ENCODE data around the gene MLXIPL.
"Not testable (repeated sequence)": the region's sequence is repeated elsewhere in the genome, so short reads cannot be mapped to it uniquely, and the experiment has no call there.

The MLXIPL gene

GRCh38 chr7:73621168-73622063 is 2.9 kb downstream of the MLXIPL start:
- no peak overlapping the region for H4K5ac ChIP-seq (ENCODE audit: low read length)

DNA sequence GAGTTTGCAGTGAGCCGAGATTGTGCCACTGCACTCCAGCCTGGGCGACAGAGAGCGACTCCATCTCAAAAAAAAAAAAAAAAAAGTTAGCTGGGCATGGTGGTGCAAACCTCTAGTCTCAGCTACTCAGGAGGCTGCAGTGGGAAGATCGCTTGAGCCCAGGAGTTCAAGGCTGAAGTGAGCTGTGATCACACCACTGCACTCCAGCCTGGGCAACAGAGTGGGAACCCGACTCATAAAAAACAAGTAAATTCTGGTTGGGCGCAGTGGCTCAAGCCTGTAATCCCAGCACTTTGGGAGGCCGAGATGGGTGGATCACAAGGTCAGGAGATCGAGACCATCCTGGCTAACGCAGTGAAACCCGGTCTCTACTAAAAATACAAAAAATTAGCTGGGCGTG is 4.9 kb downstream of the MLXIPL start:
- not testable (repeated sequence) for DNase-seq
- WGBS (ENCODE audit: extremely low coverage, insufficient coverage, low lambda C conversion rate) = no CpG with 5 or more reads among the region's 11 CpGs

More at GRCh38 chr7:73621168-73622063, 2.9 kb downstream of the MLXIPL start:
- H3K9ac ChIP-seq (ENCODE audit: low read length) = no peak overlapping the region
- H3K36me3 ChIP-seq (ENCODE audit: control insufficient read depth, insufficient read depth, low read length) = no peaks in the 10 kb centered on the region
- no peak overlapping the region for H3K56ac ChIP-seq (ENCODE audit: low read length)
- no peaks in the 10 kb centered on the region for H3K27me3 ChIP-seq (ENCODE audit: insufficient read depth, low read length, poor library complexity)
- H3K27ac ChIP-seq (ENCODE audit: low read depth, low read length) = no peak overlapping the region
- no peaks in the 10 kb centered on the region for H3K79me2 ChIP-seq (ENCODE audit: control insufficient read depth, insufficient read depth, low read length)
- H2BK5ac ChIP-seq (ENCODE audit: low read length) = no peak overlapping the region
- no peak overlapping the region for H3K18ac ChIP-seq (ENCODE audit: low read length)
- peak; percentile 51 for DNase-seq
- 100% methylated on average over 1 of the region's 7 CpGs for WGBS (ENCODE audit: extremely low coverage, insufficient coverage, low lambda C conversion rate)
- H2AK5ac ChIP-seq (ENCODE audit: low read length) = no peak overlapping the region
- no peak overlapping the region for H3K4me2 ChIP-seq (ENCODE audit: low read length)
- H3K4me1 ChIP-seq (ENCODE audit: control insufficient read depth, low read depth, low read length) = peaks cover 2% of the 10 kb centered on the region
- H3K23ac ChIP-seq (ENCODE audit: low read length) = no peak overlapping the region
- no peak overlapping the region for H2BK15ac ChIP-seq (replicated peaks; ENCODE audit: low read depth)
- no peak overlapping the region for H2BK120ac ChIP-seq (ENCODE audit: low read depth, low read length)
- H3K79me1 ChIP-seq (ENCODE audit: low read length) = no peaks in the 10 kb centered on the region
- H4K8ac ChIP-seq (ENCODE audit: low read depth, low read length) = no peak overlapping the region
- H3K4me3 ChIP-seq (ENCODE audit: low read length) = no peak overlapping the region
- no peak overlapping the region for H3K4ac ChIP-seq (ENCODE audit: low read depth, low read length)

DNA sequence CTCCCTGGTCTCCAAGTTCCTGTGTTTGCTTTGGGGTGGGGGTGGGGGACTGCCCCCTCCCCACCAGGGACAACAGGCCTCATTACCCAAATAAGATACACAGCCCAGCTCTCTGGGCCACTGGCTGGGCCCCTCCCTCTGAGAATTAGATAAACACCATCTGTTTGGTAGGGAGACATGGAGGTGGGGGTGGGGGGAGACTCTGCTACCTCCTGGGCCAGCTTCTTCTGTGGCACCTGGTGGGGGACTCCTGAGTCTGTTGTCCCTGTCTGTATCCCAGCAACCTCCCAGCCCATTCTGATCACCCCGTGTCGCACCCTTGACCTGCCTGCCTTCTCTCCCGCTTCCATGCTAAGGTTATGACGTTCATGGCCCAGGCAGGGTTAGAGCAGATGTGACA is 5.8 kb downstream of the MLXIPL start:
- no peak overlapping the region for H2BK15ac ChIP-seq (replicated peaks; ENCODE audit: low read depth)
- no peak overlapping the region for H2AK5ac ChIP-seq (ENCODE audit: low read length)
- H3K4ac ChIP-seq (ENCODE audit: low read depth, low read length) = no peak overlapping the region
- H2BK120ac ChIP-seq (ENCODE audit: low read depth, low read length) = no peak overlapping the region
- H3K27me3 ChIP-seq (ENCODE audit: insufficient read depth, low read length, poor library complexity) = no peaks in the 10 kb centered on the region
- H3K23ac ChIP-seq (ENCODE audit: low read length) = no peak overlapping the region
- no peaks in the 10 kb centered on the region for H3K79me1 ChIP-seq (ENCODE audit: low read length)
- H4K8ac ChIP-seq (ENCODE audit: low read depth, low read length) = no peak overlapping the region
- no peak overlapping the region for H3K27ac ChIP-seq (ENCODE audit: low read depth, low read length)
- peak; percentile 51 for DNase-seq
- peaks cover 2% of the 10 kb centered on the region for H3K4me1 ChIP-seq (ENCODE audit: control insufficient read depth, low read depth, low read length)
- H4K5ac ChIP-seq (ENCODE audit: low read length) = no peak overlapping the region
- no peaks in the 10 kb centered on the region for H3K79me2 ChIP-seq (ENCODE audit: control insufficient read depth, insufficient read depth, low read length)
- H3K9ac ChIP-seq (ENCODE audit: low read length) = no peak overlapping the region
- WGBS (ENCODE audit: extremely low coverage, insufficient coverage, low lambda C conversion rate) = no CpG with 5 or more reads among the region's 4 CpGs
- H3K56ac ChIP-seq (ENCODE audit: low read length) = no peak overlapping the region
- H3K18ac ChIP-seq (ENCODE audit: low read length) = no peak overlapping the region
- H3K4me3 ChIP-seq (ENCODE audit: low read length) = no peak overlapping the region
- H3K36me3 ChIP-seq (ENCODE audit: control insufficient read depth, insufficient read depth, low read length) = no peaks in the 10 kb centered on the region
- H3K4me2 ChIP-seq (ENCODE audit: low read length) = no peak overlapping the region
- H2BK5ac ChIP-seq (ENCODE audit: low read length) = no peak overlapping the region

More for the DNA sequence above, 4.9 kb downstream of the MLXIPL start:
- H4K5ac ChIP-seq (ENCODE audit: low read length); H3K36me3 ChIP-seq (ENCODE audit: control insufficient read depth, insufficient read depth, low read length); H2BK15ac ChIP-seq (replicated peaks; ENCODE audit: low read depth); H3K9ac ChIP-seq (ENCODE audit: low read length); H3K4me2 ChIP-seq (ENCODE audit: low read length); H3K79me2 ChIP-seq (ENCODE audit: control insufficient read depth, insufficient read depth, low read length); H2BK5ac ChIP-seq (ENCODE audit: low read length); H3K18ac ChIP-seq (ENCODE audit: low read length); H2AK5ac ChIP-seq (ENCODE audit: low read length); H3K79me1 ChIP-seq (ENCODE audit: low read length); H4K8ac ChIP-seq (ENCODE audit: low read depth, low read length); H3K27ac ChIP-seq (ENCODE audit: low read depth, low read length); H3K27me3 ChIP-seq (ENCODE audit: insufficient read depth, low read length, poor library complexity); H3K4ac ChIP-seq (ENCODE audit: low read depth, low read length); H3K4me1 ChIP-seq (ENCODE audit: control insufficient read depth, low read depth, low read length); H3K56ac ChIP-seq (ENCODE audit: low read length); H3K23ac ChIP-seq (ENCODE audit: low read length); H3K4me3 ChIP-seq (ENCODE audit: low read length); H2BK120ac ChIP-seq (ENCODE audit: low read depth, low read length): not testable (repeated sequence)

DNA sequence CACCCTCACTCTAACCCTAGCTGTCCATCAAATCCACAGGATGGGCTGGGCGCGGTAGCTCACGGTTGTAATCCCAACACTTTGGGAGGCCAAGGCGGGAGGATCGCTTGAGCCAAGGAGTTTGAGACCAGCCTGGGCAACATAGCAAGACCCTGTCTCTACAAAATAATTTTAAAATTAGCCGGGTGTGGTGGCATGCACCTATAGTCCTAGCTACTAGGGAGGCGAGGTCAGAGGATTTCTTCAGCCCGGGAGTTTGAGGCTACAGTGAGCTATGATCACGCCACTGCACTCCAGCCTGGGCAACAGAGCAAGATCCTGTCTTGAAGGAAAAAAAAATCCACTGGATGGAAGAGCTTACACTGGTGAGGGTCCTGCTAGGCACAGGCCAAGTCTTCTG is 6.8 kb downstream of the MLXIPL start:
- WGBS (ENCODE audit: extremely low coverage, insufficient coverage, low lambda C conversion rate) = no CpG with 5 or more reads among the region's 9 CpGs
- H4K8ac ChIP-seq (ENCODE audit: low read depth, low read length); H2AK5ac ChIP-seq (ENCODE audit: low read length): not testable (repeated sequence)

GRCh38 chr7:73615886-73616285 is 8.4 kb downstream of the MLXIPL start:
- H3K36me3 ChIP-seq (ENCODE audit: control insufficient read depth, insufficient read depth, low read length) = no peaks in the 10 kb centered on the region
- no peak overlapping the region for H4K5ac ChIP-seq (ENCODE audit: low read length)
- H3K9ac ChIP-seq (ENCODE audit: low read length) = no peak overlapping the region
- no peak overlapping the region for H2BK120ac ChIP-seq (ENCODE audit: low read depth, low read length)
- no peak overlapping the region for H4K8ac ChIP-seq (ENCODE audit: low read depth, low read length)
- peak; percentile 54 for DNase-seq
- no CpG with 5 or more reads among the region's 4 CpGs for WGBS (ENCODE audit: extremely low coverage, insufficient coverage, low lambda C conversion rate)
- no peak overlapping the region for H3K23ac ChIP-seq (ENCODE audit: low read length)
- H2BK15ac ChIP-seq (replicated peaks; ENCODE audit: low read depth) = no peak overlapping the region
- H2BK5ac ChIP-seq (ENCODE audit: low read length) = no peak overlapping the region
- H3K79me1 ChIP-seq (ENCODE audit: low read length) = no peaks in the 10 kb centered on the region
- no peak overlapping the region for H3K18ac ChIP-seq (ENCODE audit: low read length)
- H2AK5ac ChIP-seq (ENCODE audit: low read length) = no peak overlapping the region
- H3K4me1 ChIP-seq (ENCODE audit: control insufficient read depth, low read depth, low read length) = no peaks in the 10 kb centered on the region
- H3K79me2 ChIP-seq (ENCODE audit: control insufficient read depth, insufficient read depth, low read length) = no peaks in the 10 kb centered on the region
- H3K27me3 ChIP-seq (ENCODE audit: insufficient read depth, low read length, poor library complexity) = no peaks in the 10 kb centered on the region
- H3K4me3 ChIP-seq (ENCODE audit: low read length) = no peak overlapping the region
- no peak overlapping the region for H3K27ac ChIP-seq (ENCODE audit: low read depth, low read length)
- H3K56ac ChIP-seq (ENCODE audit: low read length) = no peak overlapping the region
- H3K4ac ChIP-seq (ENCODE audit: low read depth, low read length) = no peak overlapping the region
- H3K4me2 ChIP-seq (ENCODE audit: low read length) = no peak overlapping the region

More for the DNA sequence above, 6.8 kb downstream of the MLXIPL start:
- H3K79me2 ChIP-seq (ENCODE audit: control insufficient read depth, insufficient read depth, low read length); H3K18ac ChIP-seq (ENCODE audit: low read length); DNase-seq; H2BK120ac ChIP-seq (ENCODE audit: low read depth, low read length); H3K4me2 ChIP-seq (ENCODE audit: low read length); H3K27me3 ChIP-seq (ENCODE audit: insufficient read depth, low read length, poor library complexity); H3K56ac ChIP-seq (ENCODE audit: low read length); H3K4ac ChIP-seq (ENCODE audit: low read depth, low read length); H2BK5ac ChIP-seq (ENCODE audit: low read length); H4K5ac ChIP-seq (ENCODE audit: low read length); H3K27ac ChIP-seq (ENCODE audit: low read depth, low read length); H3K4me3 ChIP-seq (ENCODE audit: low read length); H3K4me1 ChIP-seq (ENCODE audit: control insufficient read depth, low read depth, low read length); H3K79me1 ChIP-seq (ENCODE audit: low read length); H3K23ac ChIP-seq (ENCODE audit: low read length); H2BK15ac ChIP-seq (replicated peaks; ENCODE audit: low read depth); H3K9ac ChIP-seq (ENCODE audit: low read length); H3K36me3 ChIP-seq (ENCODE audit: control insufficient read depth, insufficient read depth, low read length): not testable (repeated sequence)
